Right lobe of liver (tissue), 6 donors: ENCODE measurements around the gene DIO2. TPM values are rescaled to one million over a fixed set of nuclear protein-coding genes. Genes with fewer than 3 reads are reported as not detected.

Experiments
- ATAC-seq, 4 donors: fragments of 200-7000 bp; cut with Tn5 transposase; one replicate each; pipeline ENCODE4 v1.9.1; 2020; ENCODE audit warnings: mild to moderate bottlenecking in 4 of 4, moderate library complexity in 4 of 4
- DNase-seq, 3 donors: peaks; one replicate each; pipeline ENCODE4 v3.0.0-alpha.2; 2020
- H3K27ac ChIP-seq, 3 donors: fragments of 200-600 bp; one replicate each; pipeline ENCODE4 v1.8.0; 2022
- H3K27me3 ChIP-seq, 2 donors: fragments of 200-600 bp; one replicate each; pipeline ENCODE4 v1.8.0; 2022
- H3K36me3 ChIP-seq, 4 donors: fragments of 200-600 bp; sonication (generic) in 1 of 4; one replicate each; pipeline versions ENCODE4 v1.5.1 to v1.8.0; 2017 to 2022; ENCODE audit warnings: control low read depth in 1 of 4
- H3K4me1 ChIP-seq, 4 donors: fragments of 200-600 bp; sonication (generic) in 1 of 4; one replicate each; pipeline versions ENCODE4 v1.5.1 to v1.8.0; 2017 to 2022; ENCODE audit warnings: control low read depth in 1 of 4
- H3K4me3 ChIP-seq, 3 donors: fragments of 200-600 bp; one replicate each; pipeline ENCODE4 v1.8.0; 2022
- H3K9me3 ChIP-seq, 4 donors: fragments of 200-600 bp; sonication (generic) in 1 of 4; one replicate each; pipeline versions ENCODE4 v1.5.1 to v1.8.0; 2017 to 2022; ENCODE audit warnings: control low read depth in 1 of 4
- POLR2A ChIP-seq: fragments of 450-650 bp; IDR thresholded peaks from one replicate; pipeline ENCODE4 v1.6.1; 2017; ENCODE audit warnings: antibody characterized with exemption, mild to moderate bottlenecking
- WGBS: methylation state at CpG from one replicate; pipeline ENCODE4 v1.1.6; 2018; ENCODE audit warnings: low coverage, low lambda C conversion rate; ENCODE audit not compliant: insufficient coverage; ENCODE audit errors: missing lambda C conversion rate; 5-methylcytosine and 5-hydroxymethylcytosine counted together
- intact Hi-C, 2 donors: fragments of 100-400 bp; cut with DNase I; formaldehyde crosslinking; loops; one replicate each; pipeline versions ENCODE4 v1.11.2 to v1.14.1; 2022
- total RNA-seq, 6 experiments: library from RNA; depleted of rRNA in 2 of 6; stranded (reverse); fragments of >200 nt in 2 of 6; fragmentation: NEBNext Ultra II Directional in 3 of 6; extraction: Animal tissue kit (Norgen Biotek cat#: 25700) in 3 of 6; gene quantifications; one replicate each; pipeline versions ENCODE4 v1.1.0 to v1.2.4, GENCODE V29; 2016 to 2023
- TF ChIP-seq, protein P1 (sequence below), 4 donors: fragments of 200-600 bp in 3 of 4; fragments of 450-650 bp in 1 of 4; IDR thresholded peaks; one replicate each; pipeline versions ENCODE4 v1.5.1 to v1.8.0; 2016 to 2022; ENCODE audit warnings: antibody characterized with exemption in 4 of 4, mild to moderate bottlenecking in 2 of 4
- donor health status: DM: no; HTN: yes; CAD: no.
- donor health status: DM: no; HTN: no; CAD: no.
- donor health status: DM: no; HTN: no; CAD: no.
- donor health status: DM: no; HTN: yes; CAD: no.
- donor health status: DM: no; HTN: yes; CAD: no.

The DIO2 gene
- total RNA-seq, 6 experiments from 2014 or later = 0.02 to 0.33 TPM; not detected in 4

DNA sequence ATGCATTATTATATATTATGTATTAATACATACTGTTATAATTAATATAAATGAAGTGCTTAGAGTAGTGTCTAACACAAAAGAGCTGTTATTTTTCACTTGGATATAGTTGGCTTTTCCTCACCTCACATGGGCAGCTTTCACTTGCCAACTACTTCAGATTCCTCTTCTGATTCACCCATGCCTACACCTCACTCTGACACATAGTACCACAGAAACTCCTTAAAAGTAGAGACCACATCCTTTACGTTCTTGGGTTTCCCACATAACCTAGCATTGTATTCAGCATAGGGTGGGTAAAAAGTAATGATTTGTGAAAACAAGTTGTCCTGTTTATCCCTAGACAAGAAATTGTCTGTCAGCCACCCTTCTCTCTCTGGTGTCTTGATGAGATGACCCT is 61.0 kb downstream of the DIO2 start:
- ATAC-seq = no peak
- no peaks in the 10 kb centered on the region for H3K9me3 ChIP-seq
- intact Hi-C loops = no loop called here

More for the DNA sequence above, 61.0 kb downstream of the DIO2 start:
- DNase-seq = no peak
- H3K4me3 ChIP-seq = no peak overlapping the region
- no peak overlapping the region for H3K27ac ChIP-seq
- no peaks in the 10 kb centered on the region for H3K4me1 ChIP-seq
- TF ChIP-seq, protein P1, sequence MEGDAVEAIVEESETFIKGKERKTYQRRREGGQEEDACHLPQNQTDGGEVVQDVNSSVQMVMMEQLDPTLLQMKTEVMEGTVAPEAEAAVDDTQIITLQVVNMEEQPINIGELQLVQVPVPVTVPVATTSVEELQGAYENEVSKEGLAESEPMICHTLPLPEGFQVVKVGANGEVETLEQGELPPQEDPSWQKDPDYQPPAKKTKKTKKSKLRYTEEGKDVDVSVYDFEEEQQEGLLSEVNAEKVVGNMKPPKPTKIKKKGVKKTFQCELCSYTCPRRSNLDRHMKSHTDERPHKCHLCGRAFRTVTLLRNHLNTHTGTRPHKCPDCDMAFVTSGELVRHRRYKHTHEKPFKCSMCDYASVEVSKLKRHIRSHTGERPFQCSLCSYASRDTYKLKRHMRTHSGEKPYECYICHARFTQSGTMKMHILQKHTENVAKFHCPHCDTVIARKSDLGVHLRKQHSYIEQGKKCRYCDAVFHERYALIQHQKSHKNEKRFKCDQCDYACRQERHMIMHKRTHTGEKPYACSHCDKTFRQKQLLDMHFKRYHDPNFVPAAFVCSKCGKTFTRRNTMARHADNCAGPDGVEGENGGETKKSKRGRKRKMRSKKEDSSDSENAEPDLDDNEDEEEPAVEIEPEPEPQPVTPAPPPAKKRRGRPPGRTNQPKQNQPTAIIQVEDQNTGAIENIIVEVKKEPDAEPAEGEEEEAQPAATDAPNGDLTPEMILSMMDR (IDR thresholded peaks at IDR 0.05) = no peak
- no peak for TF ChIP-seq POLR2A
- H3K27me3 ChIP-seq = peaks cover 0 to 4% of the 10 kb centered on the region in 2 donors
- H3K36me3 ChIP-seq = no peaks in the 10 kb centered on the region
- WGBS = 21% methylated on average over 1 of the region's 1 CpG
